ENCODE data around the gene SALL4. TPM values are rescaled to one million over a fixed set of nuclear protein-coding genes. Genes with fewer than 3 reads are reported as not detected.

Gene SALL4
- total and polyA plus RNA-seq, 9 of the 15 experiments (the other 6 are each of a cell fraction or from before 2014, with no cell fraction given), result 0.03 to 0.07 TPM; not detected in 7

- TF ChIP-seq RAD21 (CRISPR knock-in tag; conservative IDR thresholded peaks at IDR 0.05 in 1 of 2, IDR thresholded peaks at IDR 0.05 in 1 of 2) (no peak), ARID1B (IDR thresholded peaks at IDR 0.05) (0 out of 2 replicates have a peak, but pooled peaks have one; percentile 21), ZNF12 (CRISPR knock-in tag; IDR thresholded peaks at IDR 0.05) (no peak), GABPB1 (CRISPR knock-in tag; IDR thresholded peaks at IDR 0.05) (no peak), ZC3H11A (IDR thresholded peaks at IDR 0.05; ENCODE audit: low read depth, low read length) (no peak), EP300 (IDR thresholded peaks at IDR 0.05; ENCODE audit: low read length) (no peak), ZBED1 (IDR thresholded peaks at IDR 0.05) (no peak), RNF219 (CRISPR knock-in tag; IDR thresholded peaks at IDR 0.05) (no peak), TEAD4 (IDR thresholded peaks at IDR 0.05; ENCODE audit: low read length) (peak; percentile 54; the same call in 1 of the 2 replicates), TEAD4 (CRISPR knock-in tag; IDR thresholded peaks at IDR 0.05; ENCODE audit: borderline replicate concordance) (no peak), CBFA2T2 (conservative IDR thresholded peaks at IDR 0.05) (peak; percentile 50), NELFE (IDR thresholded peaks at IDR 0.05; ENCODE audit: insufficient read depth, insufficient read length) (no peak), ELF2 (CRISPR knock-in tag; IDR thresholded peaks at IDR 0.05) (no peak), CXXC5 (CRISPR knock-in tag; IDR thresholded peaks at IDR 0.05) (no peak), CHCHD3 (CRISPR knock-in tag; IDR thresholded peaks at IDR 0.05) (no peak), MTA1 (IDR thresholded peaks at IDR 0.05; ENCODE audit: borderline replicate concordance) (no peak)
- TF ChIP-seq, protein P1, sequence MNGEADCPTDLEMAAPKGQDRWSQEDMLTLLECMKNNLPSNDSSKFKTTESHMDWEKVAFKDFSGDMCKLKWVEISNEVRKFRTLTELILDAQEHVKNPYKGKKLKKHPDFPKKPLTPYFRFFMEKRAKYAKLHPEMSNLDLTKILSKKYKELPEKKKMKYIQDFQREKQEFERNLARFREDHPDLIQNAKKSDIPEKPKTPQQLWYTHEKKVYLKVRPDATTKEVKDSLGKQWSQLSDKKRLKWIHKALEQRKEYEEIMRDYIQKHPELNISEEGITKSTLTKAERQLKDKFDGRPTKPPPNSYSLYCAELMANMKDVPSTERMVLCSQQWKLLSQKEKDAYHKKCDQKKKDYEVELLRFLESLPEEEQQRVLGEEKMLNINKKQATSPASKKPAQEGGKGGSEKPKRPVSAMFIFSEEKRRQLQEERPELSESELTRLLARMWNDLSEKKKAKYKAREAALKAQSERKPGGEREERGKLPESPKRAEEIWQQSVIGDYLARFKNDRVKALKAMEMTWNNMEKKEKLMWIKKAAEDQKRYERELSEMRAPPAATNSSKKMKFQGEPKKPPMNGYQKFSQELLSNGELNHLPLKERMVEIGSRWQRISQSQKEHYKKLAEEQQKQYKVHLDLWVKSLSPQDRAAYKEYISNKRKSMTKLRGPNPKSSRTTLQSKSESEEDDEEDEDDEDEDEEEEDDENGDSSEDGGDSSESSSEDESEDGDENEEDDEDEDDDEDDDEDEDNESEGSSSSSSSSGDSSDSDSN (IDR thresholded peaks at IDR 0.05; ENCODE audit: borderline replicate concordance in 1 of 2, low read depth in 2 of 2, low read length in 2 of 2), result no peak
- TF ChIP-seq, protein P2, sequence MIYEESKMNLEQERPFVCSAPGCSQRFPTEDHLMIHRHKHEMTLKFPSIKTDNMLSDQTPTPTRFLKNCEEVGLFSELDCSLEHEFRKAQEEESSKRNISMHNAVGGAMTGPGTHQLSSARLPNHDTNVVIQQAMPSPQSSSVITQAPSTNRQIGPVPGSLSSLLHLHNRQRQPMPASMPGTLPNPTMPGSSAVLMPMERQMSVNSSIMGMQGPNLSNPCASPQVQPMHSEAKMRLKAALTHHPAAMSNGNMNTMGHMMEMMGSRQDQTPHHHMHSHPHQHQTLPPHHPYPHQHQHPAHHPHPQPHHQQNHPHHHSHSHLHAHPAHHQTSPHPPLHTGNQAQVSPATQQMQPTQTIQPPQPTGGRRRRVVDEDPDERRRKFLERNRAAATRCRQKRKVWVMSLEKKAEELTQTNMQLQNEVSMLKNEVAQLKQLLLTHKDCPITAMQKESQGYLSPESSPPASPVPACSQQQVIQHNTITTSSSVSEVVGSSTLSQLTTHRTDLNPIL (CRISPR knock-in tag; IDR thresholded peaks at IDR 0.05), result no peak
- TF ChIP-seq, protein P3, sequence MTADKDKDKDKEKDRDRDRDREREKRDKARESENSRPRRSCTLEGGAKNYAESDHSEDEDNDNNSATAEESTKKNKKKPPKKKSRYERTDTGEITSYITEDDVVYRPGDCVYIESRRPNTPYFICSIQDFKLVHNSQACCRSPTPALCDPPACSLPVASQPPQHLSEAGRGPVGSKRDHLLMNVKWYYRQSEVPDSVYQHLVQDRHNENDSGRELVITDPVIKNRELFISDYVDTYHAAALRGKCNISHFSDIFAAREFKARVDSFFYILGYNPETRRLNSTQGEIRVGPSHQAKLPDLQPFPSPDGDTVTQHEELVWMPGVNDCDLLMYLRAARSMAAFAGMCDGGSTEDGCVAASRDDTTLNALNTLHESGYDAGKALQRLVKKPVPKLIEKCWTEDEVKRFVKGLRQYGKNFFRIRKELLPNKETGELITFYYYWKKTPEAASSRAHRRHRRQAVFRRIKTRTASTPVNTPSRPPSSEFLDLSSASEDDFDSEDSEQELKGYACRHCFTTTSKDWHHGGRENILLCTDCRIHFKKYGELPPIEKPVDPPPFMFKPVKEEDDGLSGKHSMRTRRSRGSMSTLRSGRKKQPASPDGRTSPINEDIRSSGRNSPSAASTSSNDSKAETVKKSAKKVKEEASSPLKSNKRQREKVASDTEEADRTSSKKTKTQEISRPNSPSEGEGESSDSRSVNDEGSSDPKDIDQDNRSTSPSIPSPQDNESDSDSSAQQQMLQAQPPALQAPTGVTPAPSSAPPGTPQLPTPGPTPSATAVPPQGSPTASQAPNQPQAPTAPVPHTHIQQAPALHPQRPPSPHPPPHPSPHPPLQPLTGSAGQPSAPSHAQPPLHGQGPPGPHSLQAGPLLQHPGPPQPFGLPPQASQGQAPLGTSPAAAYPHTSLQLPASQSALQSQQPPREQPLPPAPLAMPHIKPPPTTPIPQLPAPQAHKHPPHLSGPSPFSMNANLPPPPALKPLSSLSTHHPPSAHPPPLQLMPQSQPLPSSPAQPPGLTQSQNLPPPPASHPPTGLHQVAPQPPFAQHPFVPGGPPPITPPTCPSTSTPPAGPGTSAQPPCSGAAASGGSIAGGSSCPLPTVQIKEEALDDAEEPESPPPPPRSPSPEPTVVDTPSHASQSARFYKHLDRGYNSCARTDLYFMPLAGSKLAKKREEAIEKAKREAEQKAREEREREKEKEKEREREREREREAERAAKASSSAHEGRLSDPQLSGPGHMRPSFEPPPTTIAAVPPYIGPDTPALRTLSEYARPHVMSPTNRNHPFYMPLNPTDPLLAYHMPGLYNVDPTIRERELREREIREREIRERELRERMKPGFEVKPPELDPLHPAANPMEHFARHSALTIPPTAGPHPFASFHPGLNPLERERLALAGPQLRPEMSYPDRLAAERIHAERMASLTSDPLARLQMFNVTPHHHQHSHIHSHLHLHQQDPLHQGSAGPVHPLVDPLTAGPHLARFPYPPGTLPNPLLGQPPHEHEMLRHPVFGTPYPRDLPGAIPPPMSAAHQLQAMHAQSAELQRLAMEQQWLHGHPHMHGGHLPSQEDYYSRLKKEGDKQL (CRISPR knock-in tag; IDR thresholded peaks at IDR 0.05; ENCODE audit: borderline replicate concordance), result no peak
These were observed 6.0 kb downstream of the SALL4 start (continued) for GRCh38 chr20:51796340-51796739.

Data from K562 (cell line).